ENCODE results near the gene LRRC32.
"Not testable (repeated sequence)": the region's sequence is repeated elsewhere in the genome, so short reads cannot be mapped to it uniquely, and the experiment has no call there.

Gene LRRC32

DNA sequence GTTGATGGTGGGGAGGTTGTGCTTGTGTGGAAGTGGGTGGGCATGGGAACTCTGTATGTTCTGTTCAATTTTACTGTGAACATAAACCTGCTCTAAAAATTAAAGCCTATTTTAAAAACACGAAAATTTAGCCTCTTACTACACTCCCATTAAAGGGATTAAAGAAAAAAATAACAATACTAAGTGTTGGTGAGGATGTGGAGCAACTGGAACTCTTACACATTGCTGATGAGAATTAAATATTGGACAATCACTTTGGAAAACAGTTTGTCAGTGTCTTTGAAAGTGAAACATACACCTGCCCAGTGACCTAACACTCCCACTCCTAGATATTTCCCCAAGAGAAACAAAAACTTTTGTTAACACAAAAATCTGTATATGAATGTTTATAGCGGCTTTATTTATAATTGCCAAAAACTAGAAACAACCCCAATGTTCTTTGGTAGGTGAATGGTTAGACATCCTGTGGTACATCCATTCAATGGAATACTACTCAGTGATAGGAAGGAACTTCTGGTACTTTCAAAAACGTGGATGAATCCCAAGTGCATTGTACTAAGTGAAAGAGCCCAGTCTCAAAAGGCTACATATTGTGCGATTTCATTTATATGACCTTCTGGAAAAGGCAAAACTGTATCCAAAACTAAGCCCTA lies 23.5 kb downstream of the LRRC32 start:
- DNase-seq: no peak

DNA sequence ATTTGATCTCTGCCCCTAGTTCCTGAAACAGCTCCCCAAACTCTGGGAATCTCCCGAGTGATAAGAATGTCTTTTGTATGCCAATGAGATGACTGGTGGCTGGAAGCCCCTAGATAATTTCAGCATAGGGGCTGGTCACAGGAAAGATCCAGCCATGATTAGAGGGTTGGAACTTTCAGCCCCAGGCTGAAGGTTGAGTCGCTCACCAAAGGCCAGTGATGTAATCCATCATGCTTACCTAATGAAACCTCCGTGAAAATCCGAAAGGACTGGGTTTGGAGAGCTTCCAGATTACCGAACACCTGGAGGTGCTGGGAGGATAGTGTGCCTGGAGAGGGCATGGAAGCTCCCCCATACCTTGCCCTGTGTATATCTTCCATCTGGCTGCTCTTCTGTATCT lies 26.0 kb downstream of the LRRC32 start:
- no peak for DNase-seq

DNA sequence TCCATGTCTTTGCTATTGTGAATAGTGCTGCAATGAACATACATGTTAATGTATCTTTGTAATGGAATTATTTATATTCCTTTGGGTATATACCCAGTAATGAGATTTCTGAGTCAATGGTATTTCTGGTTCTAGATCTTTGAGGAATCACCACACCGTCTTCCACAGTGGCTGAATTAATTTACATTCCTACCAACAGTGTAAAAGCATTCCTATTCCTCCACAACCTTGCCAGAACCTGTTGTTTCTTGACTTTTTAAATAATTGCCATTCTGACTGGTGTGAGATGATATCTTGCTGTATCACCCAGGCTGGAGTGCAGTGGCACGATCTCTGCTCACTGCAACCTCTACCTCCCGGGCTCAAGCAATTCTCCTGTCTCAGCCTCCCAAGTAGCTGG lies 26.8 kb downstream of the LRRC32 start:
- DNase-seq: not testable (repeated sequence)

DNA sequence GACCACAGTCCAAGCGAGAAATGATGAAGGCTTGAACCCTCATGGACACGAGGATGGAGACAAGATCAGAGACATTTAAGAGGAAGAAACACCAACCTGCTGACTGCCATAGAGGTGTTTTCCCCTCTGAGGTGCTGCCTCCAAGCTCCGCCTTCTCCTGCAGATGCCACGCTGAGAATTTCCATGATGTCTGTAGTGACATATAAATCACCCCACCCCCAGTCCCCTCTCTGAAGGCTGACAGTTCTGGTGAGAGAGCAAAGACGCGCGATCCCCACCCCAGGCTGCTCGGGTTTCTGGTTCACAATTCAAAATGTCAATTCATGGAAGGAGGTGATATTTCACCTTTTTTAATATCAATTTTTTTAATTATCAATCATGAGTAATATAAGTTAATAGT lies 28.2 kb downstream of the LRRC32 start:
- no peak for DNase-seq

DNA sequence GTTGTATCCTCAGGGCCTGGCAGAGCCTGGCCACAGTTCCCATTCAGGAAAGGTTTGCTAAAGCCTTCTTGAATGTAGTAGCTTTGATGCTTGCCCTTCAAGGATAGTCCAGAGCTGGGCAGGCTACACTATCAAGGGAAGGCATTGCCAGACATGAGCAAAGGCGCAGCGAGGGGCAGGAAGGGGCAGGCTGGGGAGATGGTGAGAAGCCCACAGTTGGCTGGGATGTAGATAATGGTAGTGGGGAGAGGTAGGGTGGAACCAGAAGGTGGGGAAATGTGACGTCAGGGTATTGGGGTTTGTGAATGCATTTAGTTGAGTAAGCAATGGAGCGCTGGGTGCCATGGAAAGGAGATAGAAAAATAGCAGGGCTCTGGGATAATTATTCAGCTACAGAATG lies 28.6 kb downstream of the LRRC32 start:
- DNase-seq: no peak

DNA sequence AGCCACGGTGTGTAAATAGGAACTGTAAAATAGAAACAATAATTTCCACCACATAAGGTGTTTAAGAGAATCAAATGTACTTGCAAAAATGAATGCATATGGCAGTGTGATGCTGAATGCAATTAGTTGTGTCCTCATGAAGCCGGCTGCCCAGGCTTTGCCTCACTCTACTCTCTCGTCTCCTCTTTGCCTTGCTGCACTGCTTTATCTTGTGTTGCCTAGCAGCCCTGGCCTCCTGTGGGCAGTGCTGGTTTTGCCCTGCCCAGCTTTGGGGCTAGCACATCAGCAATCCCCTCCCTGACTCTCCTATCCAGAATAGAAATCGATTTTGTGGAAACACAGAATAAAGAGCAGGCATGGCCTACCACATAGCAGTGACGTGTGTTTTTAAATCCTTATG lies 30.0 kb downstream of the LRRC32 start:
- no peak for DNase-seq

DNA sequence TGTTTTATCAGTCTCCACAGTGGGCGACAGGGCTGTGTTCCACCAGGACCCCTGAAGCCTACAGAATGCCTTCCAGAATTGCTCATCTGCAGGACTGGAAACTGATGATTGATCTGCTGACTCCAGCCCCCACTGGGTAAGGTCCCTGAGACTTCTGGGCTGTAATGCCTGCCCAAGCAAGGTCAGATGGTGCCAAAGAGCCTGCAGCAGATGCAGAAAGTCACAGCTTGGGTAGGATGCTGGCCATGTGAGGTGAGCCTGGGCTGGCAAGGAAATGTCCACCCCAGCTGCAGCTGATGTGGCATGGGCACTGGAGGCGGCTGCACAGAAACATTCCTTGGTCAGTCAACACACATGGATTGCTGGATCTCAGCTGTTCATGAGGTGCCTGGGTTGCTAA lies 30.9 kb downstream of the LRRC32 start:
- no peak for DNase-seq

DNA sequence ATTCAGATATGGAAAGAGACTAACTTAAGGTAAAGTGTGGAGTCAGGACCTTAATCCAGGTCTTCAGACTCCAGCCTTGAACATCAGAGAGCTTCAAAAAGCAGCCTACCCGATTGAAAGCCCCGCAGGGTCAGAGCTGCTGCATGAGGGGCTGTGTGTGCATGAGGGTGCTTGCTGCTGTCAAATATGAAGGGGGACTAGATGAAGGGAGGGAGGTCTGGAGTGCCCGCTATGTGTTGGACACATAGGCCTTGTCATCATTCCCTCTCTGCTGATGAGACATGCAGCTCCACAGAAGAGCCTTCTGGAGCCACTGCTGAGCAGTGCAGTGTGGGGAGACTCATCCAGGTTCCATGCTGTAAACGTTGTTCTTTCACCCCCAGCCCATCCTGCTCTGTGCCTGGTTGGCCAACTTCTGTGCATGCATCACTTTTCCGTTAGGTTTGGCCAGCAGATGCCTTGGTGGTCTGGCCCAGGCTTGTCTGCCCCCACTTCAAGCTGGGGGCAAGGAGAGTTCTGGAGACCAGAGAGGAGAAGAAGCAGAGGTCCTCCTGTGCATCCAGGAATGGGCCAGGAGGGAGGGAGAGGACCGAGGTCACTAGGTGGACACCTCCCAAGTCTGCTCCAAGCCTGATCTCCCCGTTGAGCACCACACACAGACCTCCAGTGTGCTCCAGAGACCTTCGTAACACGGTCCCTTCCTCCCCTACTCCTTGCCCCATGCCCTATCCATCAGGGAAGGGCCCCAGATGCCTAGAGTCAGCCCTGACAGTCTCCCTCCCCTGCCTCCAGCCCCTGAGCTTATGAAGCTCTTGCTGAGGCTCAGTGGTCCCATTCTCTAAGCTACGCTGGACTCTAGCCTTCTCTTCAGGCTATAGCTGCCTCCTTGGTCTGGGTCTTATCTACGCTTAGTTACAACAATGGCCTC lies 32.0 kb downstream of the LRRC32 start:
- no peak for DNase-seq

DNA sequence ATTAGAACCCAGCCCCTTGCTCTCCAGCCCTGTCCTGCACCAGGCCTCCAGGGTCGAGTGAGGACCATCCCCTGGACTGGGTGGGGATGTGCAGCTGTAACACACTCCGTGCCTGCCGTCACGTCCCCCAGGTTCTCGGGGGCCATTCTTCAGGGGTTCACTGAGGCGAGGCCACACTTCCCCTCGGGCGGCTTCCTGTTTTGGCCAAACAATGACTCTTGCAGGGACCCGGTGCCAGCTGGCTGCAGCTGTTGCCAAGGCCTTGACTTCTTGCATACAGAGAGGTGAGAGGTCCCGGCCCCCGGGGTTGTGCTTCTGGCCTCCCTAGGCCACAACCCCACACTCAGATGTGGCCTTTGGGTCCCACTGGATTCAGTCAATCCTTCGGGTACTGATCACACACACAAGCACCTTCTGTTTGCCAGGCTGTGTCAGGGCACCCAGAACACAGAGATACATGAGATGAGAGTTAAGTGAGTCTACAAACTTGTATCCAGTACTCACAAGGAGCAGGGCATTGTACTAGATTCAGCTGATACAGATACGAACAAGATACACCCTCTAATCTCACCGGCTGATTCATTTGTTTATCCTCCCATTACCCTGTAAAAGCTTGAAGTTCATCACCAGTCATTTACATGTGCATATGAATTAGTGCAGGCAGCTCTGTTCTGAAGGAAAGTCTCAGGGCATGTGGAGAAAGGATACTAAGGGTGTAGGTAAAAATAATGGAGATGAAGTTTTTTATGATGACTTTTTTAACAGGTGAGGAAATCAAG lies 32.9 kb downstream of the LRRC32 start:
- no peak for DNase-seq

DNA sequence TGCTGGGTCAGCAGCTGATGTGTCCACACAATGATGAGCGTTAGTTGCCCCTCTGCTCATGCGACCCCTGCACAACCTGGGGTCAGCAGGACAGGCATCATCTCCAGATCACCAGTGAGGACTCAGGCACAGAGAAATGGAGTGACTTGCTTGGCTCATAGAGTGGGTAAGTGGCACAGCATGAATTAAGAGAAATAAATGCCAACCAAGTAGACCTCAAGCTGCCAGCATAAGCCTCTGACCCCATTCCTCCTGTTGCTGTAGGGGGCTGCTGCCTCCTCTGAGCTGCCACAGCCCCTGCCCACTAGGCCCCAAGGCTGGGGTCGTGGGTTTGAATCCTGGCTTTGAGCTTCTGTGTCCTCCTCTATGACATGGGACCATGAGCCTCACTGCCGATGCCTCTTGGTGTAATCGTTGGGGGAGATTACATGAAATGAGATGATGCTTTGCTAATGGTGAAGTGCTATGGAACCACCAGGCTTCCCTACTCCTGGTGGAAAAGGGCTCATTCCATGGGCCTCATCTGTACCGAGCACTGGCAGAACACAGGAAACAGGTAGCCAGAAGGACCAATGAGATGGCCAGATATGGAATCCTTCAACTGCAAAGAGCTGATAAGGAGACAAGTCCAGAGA lies 33.6 kb downstream of the LRRC32 start:
- no peak for DNase-seq

DNA sequence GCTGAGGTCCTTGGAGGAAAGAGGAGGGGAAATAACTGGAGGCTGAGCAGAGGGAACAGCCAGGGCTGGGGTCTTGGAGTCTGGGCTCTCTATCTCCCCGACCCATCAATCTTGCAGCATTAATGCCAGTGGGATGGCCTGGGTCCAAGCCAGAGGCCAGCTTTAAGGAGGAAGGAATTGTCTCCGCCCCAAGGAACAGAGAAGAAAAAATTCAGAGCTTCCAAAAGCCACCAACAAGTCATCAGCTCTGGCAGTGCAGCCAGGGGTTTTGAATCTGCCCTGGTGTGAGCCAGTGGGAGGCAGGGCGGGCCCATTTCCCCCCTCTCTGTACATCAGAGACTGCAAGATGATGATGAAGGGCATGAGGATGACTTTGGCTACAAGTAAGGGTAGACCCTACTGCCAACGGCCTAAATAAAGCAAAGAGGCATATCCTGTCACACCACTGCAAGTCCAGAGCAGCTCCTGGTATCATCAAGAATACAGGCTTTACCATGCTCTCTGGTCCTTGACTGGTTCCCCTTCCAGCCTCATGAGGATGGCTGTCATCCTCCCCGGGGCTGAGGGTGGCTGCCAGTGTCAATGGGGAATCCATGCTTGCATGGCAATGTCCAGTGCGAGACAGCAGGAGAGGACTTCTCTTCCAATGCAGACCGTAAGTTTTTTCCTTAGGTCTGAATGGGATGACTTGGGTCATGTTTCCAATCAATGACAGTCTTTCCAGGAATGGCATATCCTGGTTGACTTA lies 34.4 kb downstream of the LRRC32 start:
- DNase-seq: no peak

DNA sequence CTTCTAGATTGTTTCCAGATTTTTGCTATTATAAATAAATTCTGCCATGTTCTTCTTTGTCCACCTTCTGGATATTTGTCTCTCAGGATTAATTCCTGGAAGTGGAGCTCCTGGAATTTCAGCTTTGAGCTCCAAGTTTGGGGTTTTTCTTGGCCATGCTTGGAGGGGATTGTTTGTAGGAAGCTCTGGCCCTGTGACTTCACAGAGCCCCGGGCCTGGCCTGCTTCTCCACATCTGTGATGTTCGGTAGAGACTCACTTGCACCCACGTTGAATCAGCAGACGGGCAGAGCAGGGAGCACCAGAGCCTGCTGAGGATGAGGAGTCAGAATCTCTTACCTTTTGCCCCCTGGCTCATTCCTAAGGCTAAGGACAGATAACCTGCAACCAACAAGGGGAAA lies 35.7 kb downstream of the LRRC32 start:
- DNase-seq: no peak

DNA sequence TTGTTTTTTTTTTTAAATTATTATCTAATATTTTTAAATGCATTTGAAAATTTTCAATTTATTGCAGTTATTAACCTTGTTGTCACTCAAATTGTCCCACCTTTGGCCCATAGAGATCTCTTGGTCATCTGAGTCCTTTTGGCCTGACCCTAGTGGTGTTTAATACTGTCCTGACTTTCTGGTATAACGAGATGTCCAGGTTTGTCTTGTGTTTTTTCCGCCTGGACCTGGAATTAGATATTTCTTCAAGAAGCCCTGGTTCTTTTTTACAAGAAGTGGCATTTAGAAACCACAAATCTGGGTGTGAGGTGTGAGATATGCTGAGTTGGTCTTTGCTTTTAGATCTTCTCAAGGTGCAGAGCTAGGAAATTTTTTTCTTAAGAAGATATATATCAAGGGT lies 38.1 kb downstream of the LRRC32 start:
- DNase-seq: no peak

DNA sequence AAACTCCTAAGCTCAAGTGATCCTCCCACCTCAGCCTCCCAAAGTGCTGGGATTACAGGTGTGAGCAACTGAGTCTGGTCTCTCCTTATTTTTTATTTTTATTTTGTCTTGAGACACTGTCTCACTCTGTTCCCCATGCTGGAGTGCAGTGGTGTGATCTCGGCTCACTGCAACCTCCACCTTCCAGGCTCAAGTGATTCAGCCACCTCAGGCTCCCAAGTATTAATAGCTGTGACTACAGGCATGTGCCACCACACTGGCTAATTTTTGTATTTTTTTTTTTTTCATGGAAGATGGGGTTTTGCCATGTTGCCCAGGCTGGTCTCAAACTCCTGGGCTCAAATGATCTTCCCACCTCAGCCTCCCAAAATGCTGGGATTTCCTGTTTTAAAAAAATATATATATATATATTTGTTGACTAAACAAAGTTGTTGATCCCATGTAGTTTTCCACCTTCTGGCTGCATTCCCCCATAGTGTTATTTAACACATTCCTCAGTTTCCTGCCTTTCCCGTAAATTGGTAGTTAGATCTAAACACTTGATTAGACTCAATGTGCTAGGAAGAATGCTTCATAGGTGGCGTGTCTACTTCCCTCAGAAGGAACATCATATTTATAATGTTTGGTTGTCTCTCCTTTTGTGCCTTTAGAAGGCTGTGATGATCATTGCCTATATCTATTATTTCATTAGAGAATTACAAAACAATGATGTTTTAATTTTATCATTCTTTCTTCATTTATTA lies 38.8 kb downstream of the LRRC32 start:
- DNase-seq: no peak

DNA sequence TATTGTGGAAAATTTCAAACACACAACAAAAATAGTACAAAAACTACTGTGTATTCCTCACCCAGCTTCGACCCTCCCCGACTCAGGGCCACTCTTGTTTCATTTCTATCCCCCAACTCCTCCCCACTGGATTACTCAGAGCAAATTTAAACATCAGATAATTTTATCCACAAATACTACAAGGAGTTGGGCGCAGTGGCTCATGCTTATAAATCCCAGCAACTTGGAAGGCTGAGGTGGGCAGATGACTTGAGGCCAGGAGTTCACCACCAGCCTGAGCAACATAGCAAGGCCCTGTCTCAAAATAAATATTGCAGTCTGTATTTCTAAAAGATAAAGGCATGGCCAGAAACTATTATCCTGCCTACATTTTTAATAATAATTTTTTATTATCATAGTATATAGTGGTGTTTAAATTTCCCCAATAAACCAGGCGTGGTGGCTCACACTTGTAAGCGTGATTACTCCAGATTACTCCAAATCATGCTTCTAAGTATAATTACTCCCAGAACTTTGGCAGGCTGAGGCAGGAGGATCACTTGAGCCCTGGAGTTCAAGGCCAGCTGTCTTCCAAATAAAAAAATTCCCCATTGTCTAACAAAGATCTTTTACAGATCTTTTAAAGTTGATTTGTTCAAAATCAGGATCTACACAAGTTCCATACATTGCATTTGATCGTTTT lies 39.8 kb downstream of the LRRC32 start:
- no peak for DNase-seq

DNA sequence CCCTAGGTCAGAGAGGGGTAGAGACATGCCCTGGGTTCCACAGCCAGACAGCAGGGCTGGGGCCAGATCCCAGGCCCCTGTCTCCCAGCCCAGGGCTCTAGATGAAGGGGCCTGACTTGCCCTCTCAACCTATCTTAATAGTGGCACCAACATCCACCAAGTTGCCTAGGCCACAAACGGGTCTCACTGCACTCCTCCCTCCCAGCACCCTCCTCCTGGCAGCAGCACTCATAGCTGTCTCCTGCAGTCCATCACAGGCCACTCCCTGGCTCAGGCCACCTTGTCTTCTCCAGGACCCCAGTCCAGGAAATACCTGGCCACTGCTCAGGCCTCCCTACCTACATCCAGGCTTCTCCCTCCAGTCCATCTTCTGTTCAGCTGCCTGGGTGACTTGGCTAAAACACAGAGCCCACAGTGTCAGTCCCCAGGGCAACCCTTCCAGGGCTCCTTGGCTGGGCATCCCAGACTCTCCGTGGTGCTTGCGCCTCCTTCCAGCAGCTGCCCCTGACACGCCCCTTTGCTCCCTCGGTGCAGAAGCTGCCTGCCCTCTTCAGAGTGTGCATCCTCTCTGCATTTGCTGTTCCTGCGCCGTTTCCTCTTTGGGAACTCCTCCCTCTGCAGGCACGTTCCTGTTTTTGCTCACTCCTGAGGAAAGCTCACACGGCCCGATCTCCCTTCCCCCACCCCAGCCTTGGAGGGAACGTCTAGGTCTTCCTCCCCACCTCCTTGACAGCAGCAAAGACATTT lies 40.5 kb downstream of the LRRC32 start:
- no peak for DNase-seq

DNA sequence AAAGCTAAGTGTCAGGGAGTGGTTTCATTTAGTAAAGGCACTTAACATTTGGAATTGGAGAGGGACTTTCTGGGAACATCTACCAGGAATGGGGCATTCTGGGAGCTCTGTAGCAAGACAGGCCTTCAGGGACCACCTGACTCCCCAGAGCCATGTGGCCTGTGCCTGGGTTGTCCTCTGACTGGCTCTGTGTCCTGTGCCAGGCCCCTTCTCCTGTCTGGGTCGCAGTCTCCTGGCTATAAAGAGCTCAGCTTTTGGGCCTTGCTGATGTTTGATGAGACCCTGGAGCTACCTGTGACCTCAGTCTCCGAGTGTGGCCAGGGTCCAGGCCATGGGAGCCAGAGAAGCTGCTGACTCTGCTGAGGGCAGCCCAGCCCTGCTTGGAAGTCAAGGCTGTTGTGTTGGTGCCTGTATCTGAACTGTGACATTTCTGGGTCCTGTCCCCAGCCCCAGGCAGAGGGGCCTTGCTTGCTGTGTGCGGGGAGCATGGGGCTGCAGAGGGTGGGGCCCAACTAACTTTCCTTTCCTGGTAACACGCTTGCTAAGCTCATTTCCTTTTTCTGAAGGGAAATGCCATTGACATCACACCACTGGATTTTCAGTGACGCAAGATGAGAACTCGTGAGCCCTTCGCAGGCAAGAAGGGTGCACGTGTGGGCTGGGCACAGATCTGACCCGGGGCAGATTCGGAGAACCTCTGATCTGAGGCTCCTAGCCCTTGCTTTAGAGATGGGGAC lies 41.3 kb downstream of the LRRC32 start:
- DNase-seq: no peak

DNA sequence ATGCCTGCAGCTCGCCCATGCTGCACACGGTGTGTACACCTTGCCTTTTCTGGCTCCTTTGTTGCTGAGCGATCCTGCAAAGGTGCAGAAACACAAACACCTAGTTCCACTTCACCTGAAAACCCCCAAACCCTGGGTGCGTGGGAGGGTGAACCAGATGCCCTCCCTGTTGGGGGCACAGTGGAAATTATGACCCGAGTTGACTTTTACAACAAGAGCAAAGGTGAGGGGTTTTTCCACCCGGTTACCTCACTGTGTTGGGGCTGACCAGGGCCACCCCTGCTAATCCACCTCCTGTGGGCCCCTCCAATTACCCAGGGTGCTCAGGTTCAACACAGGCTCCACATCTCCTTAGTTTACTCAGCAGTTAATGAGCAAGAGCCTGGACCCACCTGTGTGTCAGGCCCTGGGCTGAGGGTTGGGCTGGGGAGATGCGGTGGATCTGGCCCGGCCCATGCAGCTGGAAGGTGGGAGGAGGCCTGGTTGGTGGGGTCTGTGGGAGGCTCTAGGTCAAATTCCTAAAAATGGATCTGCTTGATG lies 42.1 kb downstream of the LRRC32 start:
- no peak for DNase-seq

DNA sequence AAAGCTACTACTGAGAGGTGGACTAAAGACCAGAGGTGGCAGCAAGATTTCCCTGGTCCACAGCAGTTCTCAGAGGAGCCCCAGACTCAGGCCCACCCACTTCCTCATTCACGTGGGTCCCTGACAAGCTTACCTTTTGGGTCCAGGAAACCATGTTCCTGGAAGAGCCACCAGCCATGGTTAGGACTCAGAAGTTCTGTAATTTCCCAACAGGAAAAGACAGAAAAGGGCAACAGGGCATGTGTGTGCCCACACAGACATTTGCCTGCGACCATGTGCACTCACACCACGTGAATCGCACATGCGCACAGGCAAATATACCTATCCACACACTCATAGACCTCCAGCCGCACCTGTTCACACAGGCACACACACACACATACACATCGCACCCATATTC lies 42.9 kb downstream of the LRRC32 start:
- DNase-seq: no peak
